Spleen (tissue), 7 donors: Measurements from ENCODE around the gene ADCY2.

Experiments used
- POLR2AphosphoS5 ChIP-seq, 3 donors: sonication (generic); formaldehyde crosslinking; IDR thresholded peaks; one replicate each; pipeline ENCODE4 v1.5.1; 2017; ENCODE audit warnings: antibody characterized with exemption in 3 of 3
- TF ChIP-seq, protein P1 (sequence below), 11 experiments: fragments of 200-600 bp in 7 of 11; fragments of 450-650 bp in 4 of 11; sonication (generic) in 4 of 11; IDR thresholded peaks in 8 of 11; conservative IDR thresholded peaks in 3 of 11; 1 replicate in 7 of 11; 2 replicates in 4 of 11; pipeline versions ENCODE4 v1.4.0 to v1.8.0; 2016 to 2021; ENCODE audit warnings: antibody characterized with exemption in 11 of 11, inconsistent platforms in 4 of 11, mild to moderate bottlenecking in 1 of 11
- donor health status: DM: no; HTN: no; CAD: no; lungs with moderate emphysema.
- donor health status: DM: no; HTN: no; CAD: no.
- donor health status: DM: no; HTN: no; CAD: no.

DNA sequence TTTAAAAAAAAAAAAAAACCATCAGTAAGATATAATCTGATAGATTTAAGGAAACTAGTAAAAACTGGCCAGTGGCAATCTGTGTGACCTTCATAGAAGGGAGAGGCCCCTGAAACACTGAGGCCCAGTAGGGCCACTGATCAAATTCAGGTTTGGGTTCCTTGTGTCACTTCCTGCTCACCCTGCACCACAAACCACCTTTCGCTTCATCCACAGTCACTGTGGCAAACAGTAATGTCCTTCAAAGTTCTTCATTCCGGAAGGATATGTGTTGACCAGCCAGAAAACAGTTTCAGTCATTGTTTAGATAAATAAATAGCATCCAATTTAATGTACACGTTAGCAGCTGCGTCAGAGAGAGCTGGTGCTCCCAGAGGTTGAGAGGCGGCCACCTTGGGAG, 232.9 kb downstream of the ADCY2 start:
- TF ChIP-seq, protein P1, sequence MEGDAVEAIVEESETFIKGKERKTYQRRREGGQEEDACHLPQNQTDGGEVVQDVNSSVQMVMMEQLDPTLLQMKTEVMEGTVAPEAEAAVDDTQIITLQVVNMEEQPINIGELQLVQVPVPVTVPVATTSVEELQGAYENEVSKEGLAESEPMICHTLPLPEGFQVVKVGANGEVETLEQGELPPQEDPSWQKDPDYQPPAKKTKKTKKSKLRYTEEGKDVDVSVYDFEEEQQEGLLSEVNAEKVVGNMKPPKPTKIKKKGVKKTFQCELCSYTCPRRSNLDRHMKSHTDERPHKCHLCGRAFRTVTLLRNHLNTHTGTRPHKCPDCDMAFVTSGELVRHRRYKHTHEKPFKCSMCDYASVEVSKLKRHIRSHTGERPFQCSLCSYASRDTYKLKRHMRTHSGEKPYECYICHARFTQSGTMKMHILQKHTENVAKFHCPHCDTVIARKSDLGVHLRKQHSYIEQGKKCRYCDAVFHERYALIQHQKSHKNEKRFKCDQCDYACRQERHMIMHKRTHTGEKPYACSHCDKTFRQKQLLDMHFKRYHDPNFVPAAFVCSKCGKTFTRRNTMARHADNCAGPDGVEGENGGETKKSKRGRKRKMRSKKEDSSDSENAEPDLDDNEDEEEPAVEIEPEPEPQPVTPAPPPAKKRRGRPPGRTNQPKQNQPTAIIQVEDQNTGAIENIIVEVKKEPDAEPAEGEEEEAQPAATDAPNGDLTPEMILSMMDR (IDR thresholded peaks at IDR 0.05 in 8 of 11, conservative IDR thresholded peaks at IDR 0.05 in 3 of 11), result no peak
- no peak for TF ChIP-seq POLR2AphosphoS5 (IDR thresholded peaks at IDR 0.05)
